Stimulated activated CD8-positive, alpha-beta memory T cell treated with anti-CD3 and anti-CD28 coated beads, Interleukin-7, amount 100 ng/mL, for 48 hours (primary cell): Measurements from ENCODE around the gene RARB.

Experiments used
- DNase-seq, 2 donors: peaks; one replicate each; pipeline ENCODE4 v3.0.0-alpha.2; 2020; ENCODE audit warnings: low read depth in 1 of 2; ENCODE audit errors: extremely low read depth in 1 of 2

RARB gene

GRCh38 chr3:25427942-25428788, at the start of gene RARB:
RARB (plus strand) TSS chr3:25428263; CDS start chr3:25428732, 469 bp downstream.
- DNase-seq, result no peak

GRCh38 chr3:25378786-25379311, 49.2 kb upstream of the RARB start:
- no peak for DNase-seq

- no peak for DNase-seq
These were observed 47.8 kb upstream of the RARB start for GRCh38 chr3:25380222-25380739.

GRCh38 chr3:25381083-25381482, 47.0 kb upstream of the RARB start:
- no peak for DNase-seq

- no peak for DNase-seq
These were observed 43.6 kb upstream of the RARB start for GRCh38 chr3:25384471-25384870.

- no peak for DNase-seq
These were observed 42.1 kb upstream of the RARB start for GRCh38 chr3:25385807-25386460.

GRCh38 chr3:25386686-25387255, 41.3 kb upstream of the RARB start:
- no peak for DNase-seq

GRCh38 chr3:25390605-25391004, 37.5 kb upstream of the RARB start:
- DNase-seq, result no peak

GRCh38 chr3:25396251-25396650, 31.8 kb upstream of the RARB start:
- no peak for DNase-seq

GRCh38 chr3:25396686-25397085, 31.4 kb upstream of the RARB start:
- no peak for DNase-seq

GRCh38 chr3:25397150-25397549, 30.9 kb upstream of the RARB start:
- no peak for DNase-seq

GRCh38 chr3:25400587-25400986, 27.5 kb upstream of the RARB start:
- no peak for DNase-seq

- DNase-seq, result no peak
These were observed 24.1 kb upstream of the RARB start for GRCh38 chr3:25403968-25404367.

- DNase-seq, result no peak
These were observed 23.5 kb upstream of the RARB start for GRCh38 chr3:25404569-25404968.

- DNase-seq, result no peak
These were observed 22.7 kb upstream of the RARB start for GRCh38 chr3:25405335-25405734.

GRCh38 chr3:25410703-25411102, 17.4 kb upstream of the RARB start:
- DNase-seq, result no peak

GRCh38 chr3:25412269-25412668, 15.8 kb upstream of the RARB start:
- DNase-seq, result no peak

GRCh38 chr3:25416176-25416575, 11.9 kb upstream of the RARB start:
- DNase-seq, result no peak

- no peak for DNase-seq
These were observed 9.5 kb upstream of the RARB start for GRCh38 chr3:25418596-25418995.

- no peak for DNase-seq
These were observed 8.8 kb upstream of the RARB start for GRCh38 chr3:25419251-25419650.

- no peak for DNase-seq
These were observed 7.9 kb upstream of the RARB start for GRCh38 chr3:25420147-25420546.

- no peak for DNase-seq
These were observed 7.2 kb upstream of the RARB start for GRCh38 chr3:25420885-25421284.
